Epithelial cell of esophagus (primary cell): ENCODE measurements around the gene FEZF2.

Source experiments
- DNase-seq: peaks from one replicate; pipeline ENCODE4 v3.0.0; 2010; ENCODE audit warnings: low read depth
- H3K4me3 ChIP-seq: 2 replicates; pipeline ENCODE4 v1.5.1; 2011; ENCODE audit warnings: mild to moderate bottlenecking, low read length, control low read depth
- CTCF ChIP-seq: IDR thresholded peaks from 2 replicates; pipeline ENCODE4 v1.5.1; 2011; ENCODE audit warnings: low read depth, mild to moderate bottlenecking, low read length, control low read depth, inconsistent platforms; ENCODE audit not compliant: insufficient read depth; ENCODE audit errors: missing control alignments

FEZF2 gene

GRCh38 chr3:62373714-62374333 is 474 bp upstream of the FEZF2 start:
- TF ChIP-seq CTCF = no peak
- no peak overlapping the region for H3K4me3 ChIP-seq
- DNase-seq = no peak

GRCh38 chr3:62372621-62373041 is 719 bp downstream of the FEZF2 start:
- no peak for TF ChIP-seq CTCF
- H3K4me3 ChIP-seq = no peak overlapping the region
- no peak for DNase-seq

- no peak for DNase-seq
- H3K4me3 ChIP-seq = no peak overlapping the region
- TF ChIP-seq CTCF = no peak
Observed at GRCh38 chr3:62371720-62372591, 1.4 kb downstream of the FEZF2 start.

- no peak for TF ChIP-seq CTCF
- no peak overlapping the region for H3K4me3 ChIP-seq
- no peak for DNase-seq
Observed at GRCh38 chr3:62370858-62371719, 2.3 kb downstream of the FEZF2 start.

GRCh38 chr3:62370112-62370857 is 3.1 kb downstream of the FEZF2 start:
- no peak for TF ChIP-seq CTCF
- DNase-seq = no peak
- no peak overlapping the region for H3K4me3 ChIP-seq

GRCh38 chr3:62369476-62369743 is 3.9 kb downstream of the FEZF2 start:
- no peak overlapping the region for H3K4me3 ChIP-seq
- TF ChIP-seq CTCF = no peak
- DNase-seq = no peak
